Upper lobe of left lung (tissue), 6 donors: ENCODE results near the gene ADAMTS8. TPM values are rescaled to one million over a fixed set of nuclear protein-coding genes. Genes with fewer than 3 reads are reported as not detected.

Experiments
- ATAC-seq, 2 donors: fragments of 200-7000 bp; cut with Tn5 transposase; one replicate each; pipeline ENCODE4 v1.9.1; 2022; ENCODE audit warnings: mild to moderate bottlenecking in 2 of 2, moderate library complexity in 2 of 2; ENCODE audit not compliant: low FRiP score in 2 of 2
- DNase-seq, 2 donors: peaks; one replicate each; pipeline ENCODE4 v3.0.0-alpha.2; 2019 to 2020
- H3K27ac ChIP-seq, 4 donors: fragments of 200-600 bp; sonication (generic); one replicate each; pipeline ENCODE4 v1.5.1; 2016 to 2019
- H3K27me3 ChIP-seq, 4 donors: fragments of 200-600 bp; sonication (generic); one replicate each; pipeline ENCODE4 v1.5.1; 2017 to 2019
- H3K36me3 ChIP-seq, 4 donors: fragments of 200-600 bp; sonication (generic); one replicate each; pipeline ENCODE4 v1.5.1; 2016 to 2019
- H3K4me1 ChIP-seq, 4 donors: fragments of 200-600 bp; sonication (generic); one replicate each; pipeline ENCODE4 v1.5.1; 2018 to 2019
- H3K4me3 ChIP-seq, 4 donors: fragments of 200-600 bp; sonication (generic); one replicate each; pipeline ENCODE4 v1.5.1; 2017 to 2019; ENCODE audit warnings: mild to moderate bottlenecking in 2 of 4, moderate library complexity in 1 of 4
- H3K9me3 ChIP-seq, 4 donors: fragments of 200-600 bp; sonication (generic); one replicate each; pipeline ENCODE4 v1.5.1; 2018 to 2019
- EP300 ChIP-seq, 4 donors: sonication (generic); formaldehyde crosslinking; IDR thresholded peaks; one replicate each; pipeline ENCODE4 v1.5.1; 2017; ENCODE audit warnings: antibody characterized with exemption in 4 of 4, control low read depth in 2 of 4
- POLR2A ChIP-seq, 4 donors: fragments of 450-650 bp; IDR thresholded peaks; one replicate each; pipeline ENCODE4 v1.5.1; 2016 to 2017; ENCODE audit warnings: antibody characterized with exemption in 4 of 4, mild to moderate bottlenecking in 2 of 4
- POLR2AphosphoS5 ChIP-seq, 2 donors: sonication (generic); formaldehyde crosslinking; IDR thresholded peaks; one replicate each; pipeline ENCODE4 v1.5.1; 2017; ENCODE audit warnings: antibody characterized with exemption in 2 of 2
- WGBS, 2 donors: methylation state at CpG; one replicate each; pipeline ENCODE4 v1.1.5; 2017 to 2018; 5-methylcytosine and 5-hydroxymethylcytosine counted together
- total RNA-seq, 6 donors: library from RNA; depleted of rRNA in 4 of 6; stranded (reverse); fragments of >200 nt in 4 of 6; gene quantifications; one replicate each; pipeline versions ENCODE4 v1.1.0 to v1.2.1, GENCODE V29; 2016 to 2021
- TF ChIP-seq, protein P1 (sequence below), 6 experiments: fragments of 450-650 bp in 4 of 6; fragments of 200-600 bp in 2 of 6; sonication (generic) in 2 of 6; IDR thresholded peaks; one replicate each; pipeline ENCODE4 v1.5.1; 2016 to 2019; ENCODE audit warnings: antibody characterized with exemption in 6 of 6
- donor health status: DM: no; HTN: no; CAD: no; lungs with moderate emphysema.
- donor health status: DM: no; HTN: yes; CAD: no; lungs with severe emphysema.

Gene ADAMTS8
- total RNA-seq, 6 donors from 2014 or later = 13.0 to 52.3 (median 21.5) TPM

DNA sequence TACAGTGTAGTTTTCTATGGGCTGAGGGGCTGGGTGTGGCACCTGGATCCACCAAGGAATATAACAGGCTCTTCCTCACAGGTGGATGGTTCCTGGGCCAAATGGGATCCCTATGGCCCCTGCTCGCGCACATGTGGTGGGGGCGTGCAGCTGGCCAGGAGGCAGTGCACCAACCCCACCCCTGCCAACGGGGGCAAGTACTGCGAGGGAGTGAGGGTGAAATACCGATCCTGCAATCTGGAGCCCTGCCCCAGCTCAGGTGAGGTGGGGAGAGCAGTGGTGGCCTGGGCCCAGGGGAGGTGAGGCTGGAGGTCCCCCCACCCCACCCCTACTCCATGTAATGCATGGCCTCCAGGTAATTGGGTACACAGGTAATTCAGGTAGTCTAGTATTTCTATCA, 40.8 kb upstream of the ADAMTS8 start:
- peaks cover 0 to 34% (median 13%) of the 10 kb centered on the region in 4 donors for H3K36me3 ChIP-seq
- WGBS, 2 donors = 86 to 95% methylated on average over 6 of the region's 6 CpGs
- H3K27me3 ChIP-seq = no peaks in the 10 kb centered on the region
- H3K4me1 ChIP-seq = no peaks in the 10 kb centered on the region
- ATAC-seq = no peak
- no peak for TF ChIP-seq POLR2A (IDR thresholded peaks at IDR 0.05)
- TF ChIP-seq POLR2AphosphoS5 (IDR thresholded peaks at IDR 0.05) = no peak
- TF ChIP-seq EP300 (IDR thresholded peaks at IDR 0.05) = no peak
- no peak overlapping the region for H3K4me3 ChIP-seq
- no peaks in the 10 kb centered on the region for H3K9me3 ChIP-seq
- peak in 1 of 2 donors; percentile 54 for DNase-seq
- H3K27ac ChIP-seq = no peak overlapping the region

DNA sequence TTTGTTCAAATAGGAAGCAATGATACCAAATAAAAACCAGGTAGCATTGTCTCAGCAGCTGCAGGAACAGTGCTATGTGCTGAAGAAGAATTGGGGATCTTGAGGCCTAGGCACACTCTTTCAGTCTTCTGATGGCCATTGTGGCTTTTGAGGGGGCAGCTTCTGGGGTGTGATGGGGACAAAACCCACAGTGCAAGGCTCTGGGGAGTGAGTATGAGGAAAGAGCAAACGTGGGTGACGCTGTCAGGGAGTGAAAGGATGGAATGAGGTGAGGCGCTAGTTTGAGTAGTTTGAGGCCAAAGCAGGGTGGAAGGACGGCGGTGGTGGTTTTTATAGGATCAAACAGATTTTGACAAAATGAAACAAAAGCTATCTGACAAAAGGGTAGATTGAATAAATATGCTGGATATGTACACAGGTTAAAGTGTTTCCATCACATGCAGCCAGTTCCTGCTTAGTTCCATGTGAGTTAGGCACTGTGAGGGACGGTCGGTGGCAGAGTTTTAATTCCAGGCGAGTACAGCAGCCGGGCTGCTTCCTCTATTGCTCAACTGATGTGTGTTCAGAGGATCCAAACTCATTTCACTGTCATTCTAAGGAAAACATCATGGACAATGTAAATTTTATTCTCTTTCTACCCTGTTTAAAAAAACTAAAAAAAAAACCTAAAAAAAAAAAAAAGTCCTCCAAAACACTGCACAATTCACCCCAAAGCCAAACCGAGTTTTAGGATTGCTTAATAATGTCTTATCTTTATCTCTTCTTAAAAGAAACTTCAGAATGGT, 38.9 kb upstream of the ADAMTS8 start:
- Histone ChIP-seq H3K27me3 (no peaks in the 10 kb centered on the region), H3K4me1 (no peaks in the 10 kb centered on the region), H3K9me3 (no peaks in the 10 kb centered on the region), H3K27ac (no peak overlapping the region), H3K36me3 (peaks cover 0 to 27% (median 10%) of the 10 kb centered on the region in 4 donors), H3K4me3 (no peak overlapping the region)
- DNase-seq (no peak), ATAC-seq (no peak)
- WGBS, 2 donors = 69 to 73% methylated on average over 10 of the region's 10 CpGs
- TF ChIP-seq POLR2A (IDR thresholded peaks at IDR 0.05) = no peak
- no peak for TF ChIP-seq EP300 (IDR thresholded peaks at IDR 0.05)
- TF ChIP-seq POLR2AphosphoS5 (IDR thresholded peaks at IDR 0.05) = no peak
- TF ChIP-seq, protein P1, sequence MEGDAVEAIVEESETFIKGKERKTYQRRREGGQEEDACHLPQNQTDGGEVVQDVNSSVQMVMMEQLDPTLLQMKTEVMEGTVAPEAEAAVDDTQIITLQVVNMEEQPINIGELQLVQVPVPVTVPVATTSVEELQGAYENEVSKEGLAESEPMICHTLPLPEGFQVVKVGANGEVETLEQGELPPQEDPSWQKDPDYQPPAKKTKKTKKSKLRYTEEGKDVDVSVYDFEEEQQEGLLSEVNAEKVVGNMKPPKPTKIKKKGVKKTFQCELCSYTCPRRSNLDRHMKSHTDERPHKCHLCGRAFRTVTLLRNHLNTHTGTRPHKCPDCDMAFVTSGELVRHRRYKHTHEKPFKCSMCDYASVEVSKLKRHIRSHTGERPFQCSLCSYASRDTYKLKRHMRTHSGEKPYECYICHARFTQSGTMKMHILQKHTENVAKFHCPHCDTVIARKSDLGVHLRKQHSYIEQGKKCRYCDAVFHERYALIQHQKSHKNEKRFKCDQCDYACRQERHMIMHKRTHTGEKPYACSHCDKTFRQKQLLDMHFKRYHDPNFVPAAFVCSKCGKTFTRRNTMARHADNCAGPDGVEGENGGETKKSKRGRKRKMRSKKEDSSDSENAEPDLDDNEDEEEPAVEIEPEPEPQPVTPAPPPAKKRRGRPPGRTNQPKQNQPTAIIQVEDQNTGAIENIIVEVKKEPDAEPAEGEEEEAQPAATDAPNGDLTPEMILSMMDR (IDR thresholded peaks at IDR 0.05) = no peak

DNA sequence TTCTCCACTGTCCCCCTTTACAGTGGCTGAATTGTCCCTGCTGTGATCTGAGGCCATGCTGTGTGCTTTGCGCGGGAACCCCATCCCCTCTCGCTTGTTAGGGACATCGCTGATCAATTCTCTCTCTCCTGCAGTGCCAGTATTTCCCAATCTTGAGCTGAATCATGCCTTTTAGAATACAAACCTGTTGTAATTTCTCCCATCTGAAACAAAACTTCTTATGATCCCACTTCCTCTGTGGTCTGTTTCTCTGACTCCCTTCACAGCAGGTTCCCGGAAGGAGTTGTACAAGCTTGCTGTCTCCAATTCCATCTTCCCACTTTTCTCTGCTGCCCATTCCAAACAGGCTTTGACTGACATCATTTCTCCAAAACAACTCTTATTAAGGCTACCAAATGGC, 36.9 kb upstream of the ADAMTS8 start:
- Histone ChIP-seq H3K36me3 (peaks cover 0 to 16% (median 7%) of the 10 kb centered on the region in 4 donors), H3K4me3 (no peak overlapping the region), H3K27ac (no peak overlapping the region), H3K9me3 (no peaks in the 10 kb centered on the region), H3K4me1 (no peaks in the 10 kb centered on the region), H3K27me3 (no peaks in the 10 kb centered on the region)
- ATAC-seq = no peak
- no peak for TF ChIP-seq POLR2AphosphoS5 (IDR thresholded peaks at IDR 0.05)
- TF ChIP-seq, protein P1 (IDR thresholded peaks at IDR 0.05) = no peak
- TF ChIP-seq POLR2A (IDR thresholded peaks at IDR 0.05) = no peak
- TF ChIP-seq EP300 (IDR thresholded peaks at IDR 0.05) = no peak
- WGBS, 2 donors = 86 to 91% methylated on average over 5 of the region's 5 CpGs
- DNase-seq = no peak

GRCh38 chr11:130464291-130464812, 35.9 kb upstream of the ADAMTS8 start:
- no peaks in the 10 kb centered on the region for H3K9me3 ChIP-seq
- H3K36me3 ChIP-seq = peaks cover 0 to 16% (median 7%) of the 10 kb centered on the region in 4 donors
- no peak for DNase-seq
- no peak overlapping the region for H3K4me3 ChIP-seq
- TF ChIP-seq POLR2AphosphoS5 (IDR thresholded peaks at IDR 0.05) = no peak
- TF ChIP-seq EP300 (IDR thresholded peaks at IDR 0.05) = no peak
- TF ChIP-seq POLR2A (IDR thresholded peaks at IDR 0.05) = no peak
- TF ChIP-seq, protein P1 (IDR thresholded peaks at IDR 0.05) = no peak
- H3K4me1 ChIP-seq = no peaks in the 10 kb centered on the region
- ATAC-seq = no peak
- H3K27me3 ChIP-seq = no peaks in the 10 kb centered on the region
- no peak overlapping the region for H3K27ac ChIP-seq

GRCh38 chr11:130462931-130463330, 34.5 kb upstream of the ADAMTS8 start:
- ATAC-seq (no peak), DNase-seq (no peak)
- no peak for TF ChIP-seq POLR2A (IDR thresholded peaks at IDR 0.05)
- TF ChIP-seq POLR2AphosphoS5 (IDR thresholded peaks at IDR 0.05) = no peak
- TF ChIP-seq, protein P1 (IDR thresholded peaks at IDR 0.05) = no peak
- TF ChIP-seq EP300 (IDR thresholded peaks at IDR 0.05) = no peak
- no peak overlapping the region for H3K27ac ChIP-seq
- peaks cover 0 to 16% (median 7%) of the 10 kb centered on the region in 4 donors for H3K36me3 ChIP-seq
- no peak overlapping the region for H3K4me3 ChIP-seq
- H3K9me3 ChIP-seq = no peaks in the 10 kb centered on the region
- peaks cover 0 to 2% (median 0%) of the 10 kb centered on the region in 4 donors for H3K4me1 ChIP-seq
- 85 to 91% methylated on average over 8 of the region's 8 CpGs for WGBS, 2 donors
- H3K27me3 ChIP-seq = no peaks in the 10 kb centered on the region
